ENCODE results near the gene B4GALNT1. TPM values are rescaled to one million over a fixed set of nuclear protein-coding genes. Genes with fewer than 3 reads are reported as not detected.
"Not testable (repeated sequence)": the region's sequence is repeated elsewhere in the genome, so short reads cannot be mapped to it uniquely, and the experiment has no call there.

The B4GALNT1 gene
- 1 to 10 TPM; 1.4 to 1.8 TPM for total RNA-seq

DNA sequence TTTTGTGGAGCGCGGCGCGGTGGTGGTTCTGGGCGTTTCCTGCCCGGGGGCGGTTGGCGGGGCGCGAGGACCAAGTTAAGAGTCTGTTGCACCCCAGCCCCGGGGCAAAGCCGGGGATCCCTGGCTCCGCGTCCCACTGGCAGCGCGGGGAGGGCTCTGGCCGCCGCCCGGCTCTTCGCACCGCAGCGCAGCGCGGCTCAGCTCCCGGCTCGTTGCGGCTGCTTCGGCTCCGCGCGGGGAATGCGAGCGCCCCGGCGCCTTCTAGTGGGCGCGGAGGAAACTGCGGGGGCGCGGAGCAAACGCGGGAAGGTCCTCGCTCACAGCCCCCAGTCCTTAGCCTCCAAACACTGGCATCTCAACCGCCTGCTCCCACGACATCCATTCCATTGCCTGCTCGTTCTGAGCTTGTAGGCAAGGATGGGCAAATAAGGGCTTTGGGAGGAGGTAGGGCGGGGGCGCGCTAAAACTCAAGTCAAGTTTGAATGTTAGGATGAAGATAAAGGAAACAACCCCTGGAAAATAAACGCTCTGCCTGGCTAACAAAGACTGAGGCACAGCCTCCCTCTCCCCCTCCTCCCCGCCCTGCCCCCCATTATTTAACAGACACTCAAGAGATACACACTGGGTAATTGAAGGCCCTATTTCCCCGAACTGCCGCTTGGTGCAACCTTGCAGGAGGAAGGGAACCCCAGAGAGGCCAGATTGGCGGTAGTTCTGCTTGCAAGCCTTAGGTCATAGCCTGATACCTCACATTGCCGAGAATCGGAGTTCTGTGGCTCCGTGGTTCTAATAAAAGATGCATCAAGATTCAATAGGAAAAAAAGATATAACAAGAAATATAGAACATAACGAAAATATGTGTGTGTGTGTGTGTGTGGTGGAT, at the start of gene B4GALNT1:
B4GALNT1 (minus strand) TSS at position 244 of the 883 bp plus-strand sequence. CDS start 1,069 bp downstream, outside the sequence.
- intact Hi-C loops (cut with micrococcal nuclease), result loop anchor here (1.0 to 5.0 kb wide), 8 partner anchors 12 to 264 kb away; partner anchors contain the start of genes ARHGEF25 and GLI1
- Mint-ChIP-seq H3K4me1 (ENCODE audit: low read depth) (peaks cover 8% of the 10 kb centered on the region), H3K9me3 (no peaks in the 10 kb centered on the region), H3K36me3 (ENCODE audit: low read depth) (no peaks in the 10 kb centered on the region), H3K4me3 (peak within 1 kb of the TSS; percentile 73), H3K27ac (no peak within 1 kb of the TSS), H3K27me3 (ENCODE audit: low read depth) (peaks cover 49% of the 10 kb centered on the region)
- CTCF ChIA-PET, result interaction anchor here (0.6 to 3.5 kb wide), 17 partner anchors 12 to 280 kb away, joined by 3 to 37 read pairs (median 3); no protein-coding TSS in a partner anchor
- peak; percentile 65 for DNase-seq

DNA sequence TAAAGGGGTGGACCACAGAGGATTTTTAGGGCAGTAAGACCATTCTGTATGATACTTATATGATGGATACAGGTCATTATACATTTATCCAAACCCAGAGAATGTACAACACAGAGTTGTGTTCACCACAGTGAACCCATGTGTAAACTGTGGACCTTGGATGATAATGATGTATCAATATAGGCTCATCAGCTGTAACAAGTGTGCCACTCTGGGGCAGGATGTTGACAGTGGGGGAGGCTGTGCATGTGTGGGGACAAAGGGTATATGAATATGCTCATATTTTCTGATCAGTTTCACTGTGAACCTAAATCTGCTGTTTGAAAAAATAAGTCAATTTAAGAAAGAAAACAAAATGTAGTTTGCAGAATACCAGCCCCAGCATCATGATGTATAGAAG, 46.7 kb upstream of the B4GALNT1 start:
- CTCF ChIA-PET, result no interaction called here
- Mint-ChIP-seq H3K4me3 (no peak overlapping the region), H3K27ac (no peak overlapping the region), H3K9me3 (peaks cover 4% of the 10 kb centered on the region), H3K36me3 (ENCODE audit: low read depth) (no peaks in the 10 kb centered on the region), H3K27me3 (ENCODE audit: low read depth) (no peaks in the 10 kb centered on the region), H3K4me1 (ENCODE audit: low read depth) (no peaks in the 10 kb centered on the region)
- DNase-seq, result no peak
- intact Hi-C loops (cut with micrococcal nuclease), result no loop called here

DNA sequence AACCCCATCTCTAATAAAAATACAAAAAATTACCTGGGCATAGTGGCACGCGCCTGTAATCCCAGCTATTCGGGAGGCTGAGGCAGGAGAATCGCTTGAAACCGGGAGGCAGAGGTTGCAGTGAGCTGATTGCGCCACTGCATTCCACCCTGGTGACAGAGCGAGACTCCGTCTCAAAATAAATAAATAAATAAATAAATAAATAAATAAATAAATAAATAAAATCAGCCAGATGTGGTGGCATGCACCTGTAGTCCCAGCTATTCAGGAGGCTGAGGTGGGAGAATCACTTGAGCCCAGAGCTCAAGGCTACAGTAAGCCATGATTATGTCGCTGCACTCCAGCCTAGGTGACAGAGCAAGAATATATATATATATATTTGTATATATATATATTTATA, 44.9 kb upstream of the B4GALNT1 start:
- CTCF ChIA-PET; H3K4me1 Mint-ChIP-seq (ENCODE audit: low read depth); intact Hi-C loops (cut with micrococcal nuclease); DNase-seq; H3K4me3 Mint-ChIP-seq; H3K27me3 Mint-ChIP-seq (ENCODE audit: low read depth); H3K27ac Mint-ChIP-seq; H3K9me3 Mint-ChIP-seq; H3K36me3 Mint-ChIP-seq (ENCODE audit: low read depth): not testable (repeated sequence)

DNA sequence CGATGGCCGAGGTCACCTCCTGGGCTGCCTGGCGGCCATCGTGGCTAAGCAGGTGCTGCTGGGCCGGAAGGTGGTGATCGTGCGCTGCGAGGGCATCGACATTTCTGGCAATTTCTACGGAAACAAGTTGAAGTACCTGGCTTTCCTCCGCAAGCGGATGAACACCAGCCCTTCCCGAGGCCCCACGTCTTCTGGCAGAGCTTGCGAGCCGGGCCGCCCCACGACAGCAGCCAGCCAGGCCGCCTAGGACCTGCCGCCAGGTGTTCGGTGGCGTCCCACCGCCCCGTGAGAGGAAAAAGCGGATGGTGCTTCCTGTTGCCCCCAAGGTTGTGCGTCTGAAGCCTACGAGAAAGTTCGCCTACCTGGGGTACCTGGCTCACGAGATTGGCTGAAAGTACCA, 41.7 kb upstream of the B4GALNT1 start:
- intact Hi-C loops (cut with micrococcal nuclease), result no loop called here
- Mint-ChIP-seq H3K36me3 (ENCODE audit: low read depth) (no peaks in the 10 kb centered on the region), H3K27me3 (ENCODE audit: low read depth) (peaks cover 2% of the 10 kb centered on the region), H3K27ac (no peak overlapping the region), H3K4me1 (ENCODE audit: low read depth) (no peaks in the 10 kb centered on the region), H3K9me3 (no peaks in the 10 kb centered on the region), H3K4me3 (no peak overlapping the region)
- CTCF ChIA-PET, result interaction anchor here (0.7 to 2.1 kb wide), 2 partner anchors 18 to 131 kb away, joined by 3 to 5 read pairs; partner anchors contain the start of gene OS9
- DNase-seq, result no peak

DNA sequence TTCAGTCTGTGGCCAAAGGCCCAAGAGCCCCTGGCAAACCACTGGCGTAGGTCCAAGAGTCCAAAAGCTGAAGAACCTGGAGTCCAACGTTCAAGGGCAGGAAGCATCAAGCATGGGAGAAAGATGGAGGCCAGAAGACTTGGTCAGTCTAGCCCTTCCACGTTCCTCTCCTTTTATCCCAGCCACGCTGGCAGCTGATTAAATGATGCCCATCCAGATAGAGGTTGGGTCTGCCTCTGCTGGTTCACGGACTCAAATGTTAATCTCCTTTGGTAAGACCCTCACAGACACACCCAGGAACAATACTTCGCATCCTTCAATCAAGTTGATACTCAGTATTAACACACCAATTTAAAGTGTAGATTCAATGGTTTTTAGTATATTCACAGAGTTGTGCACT, 39.8 kb upstream of the B4GALNT1 start:
- no peak overlapping the region for H3K27ac Mint-ChIP-seq
- CTCF ChIA-PET, result interaction anchor here (0.7 to 1.3 kb wide), 2 partner anchors 90 to 252 kb away, joined by 3 to 4 read pairs; no protein-coding TSS in a partner anchor
- intact Hi-C loops (cut with micrococcal nuclease), result no loop called here
- no peak overlapping the region for H3K4me3 Mint-ChIP-seq
- H3K4me1 Mint-ChIP-seq (ENCODE audit: low read depth), result no peaks in the 10 kb centered on the region
- H3K27me3 Mint-ChIP-seq (ENCODE audit: low read depth), result peaks cover 2% of the 10 kb centered on the region
- H3K36me3 Mint-ChIP-seq (ENCODE audit: low read depth), result no peaks in the 10 kb centered on the region
- H3K9me3 Mint-ChIP-seq, result no peaks in the 10 kb centered on the region
- no peak for DNase-seq

DNA sequence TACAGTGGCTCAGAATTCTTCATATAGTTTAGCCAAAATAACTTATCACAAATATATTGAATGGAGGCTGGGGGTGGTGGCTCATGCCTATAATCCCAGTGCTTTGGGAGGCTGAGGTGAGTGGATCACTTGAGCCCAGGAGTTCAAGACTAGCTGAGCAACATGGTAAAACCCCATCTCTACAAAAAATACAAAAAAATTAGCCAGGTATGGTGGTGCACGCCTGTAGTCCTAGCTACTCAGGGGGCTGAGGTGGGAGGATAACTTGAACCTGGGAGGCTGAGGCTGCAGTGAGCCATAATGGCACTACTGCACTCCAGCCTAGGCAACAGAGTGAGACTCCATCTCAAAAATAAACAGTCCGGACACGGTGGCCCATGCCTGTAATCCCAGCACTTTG, 38.8 kb upstream of the B4GALNT1 start:
- DNase-seq; H3K4me3 Mint-ChIP-seq; H3K27ac Mint-ChIP-seq; H3K36me3 Mint-ChIP-seq (ENCODE audit: low read depth); intact Hi-C loops (cut with micrococcal nuclease); H3K4me1 Mint-ChIP-seq (ENCODE audit: low read depth); H3K27me3 Mint-ChIP-seq (ENCODE audit: low read depth); H3K9me3 Mint-ChIP-seq: not testable (repeated sequence)
- CTCF ChIA-PET, result interaction anchor here (1.4 kb wide), 1 partner anchor 16 kb away, joined by 3 read pairs; no protein-coding TSS in a partner anchor

DNA sequence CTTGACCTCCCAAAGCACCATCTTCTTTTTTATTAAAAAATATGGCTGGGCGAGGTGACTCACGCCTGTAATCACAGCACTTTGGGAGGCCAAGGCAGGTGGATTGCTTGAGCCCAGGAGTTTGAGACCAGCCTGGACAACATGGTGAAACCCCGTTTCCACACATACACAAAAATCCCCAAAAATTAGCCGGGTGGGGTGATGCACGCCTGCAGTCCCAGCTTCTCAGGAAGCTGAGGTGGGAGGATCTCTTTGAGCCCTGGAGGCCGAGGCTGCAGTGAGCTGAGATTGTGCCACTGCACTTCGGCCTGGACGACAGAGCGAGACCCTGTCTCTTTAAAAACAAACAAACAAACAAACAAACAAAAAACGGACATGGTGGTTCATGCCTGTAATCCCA, 36.7 kb upstream of the B4GALNT1 start:
- DNase-seq; intact Hi-C loops (cut with micrococcal nuclease); CTCF ChIA-PET; H3K4me1 Mint-ChIP-seq (ENCODE audit: low read depth); H3K27me3 Mint-ChIP-seq (ENCODE audit: low read depth); H3K9me3 Mint-ChIP-seq; H3K36me3 Mint-ChIP-seq (ENCODE audit: low read depth); H3K4me3 Mint-ChIP-seq; H3K27ac Mint-ChIP-seq: not testable (repeated sequence)

DNA sequence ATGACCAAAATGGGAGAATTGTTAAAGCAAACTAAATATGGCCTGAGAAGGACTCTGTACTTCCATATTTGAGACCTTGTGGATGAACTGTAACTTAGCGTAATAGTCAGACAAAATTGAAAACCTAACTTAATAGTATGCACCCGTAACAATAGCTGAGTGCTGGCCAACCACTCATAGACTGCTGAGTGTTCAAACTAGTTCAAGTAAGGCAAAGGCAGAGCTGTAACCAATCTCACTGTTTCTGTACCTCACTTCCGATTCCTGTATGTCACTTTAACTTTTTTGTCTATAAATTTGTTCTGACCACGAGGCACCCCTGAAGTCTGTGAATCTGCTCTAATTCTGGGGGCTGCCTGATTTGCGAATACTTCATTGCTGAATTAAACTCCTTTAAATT, 33.9 kb upstream of the B4GALNT1 start:
- CTCF ChIA-PET, result no interaction called here
- Mint-ChIP-seq H3K4me3 (no peak overlapping the region), H3K4me1 (ENCODE audit: low read depth) (no peaks in the 10 kb centered on the region), H3K36me3 (ENCODE audit: low read depth) (no peaks in the 10 kb centered on the region), H3K27ac (no peak overlapping the region), H3K9me3 (no peaks in the 10 kb centered on the region), H3K27me3 (ENCODE audit: low read depth) (peaks cover 2% of the 10 kb centered on the region)
- no peak for DNase-seq
- intact Hi-C loops (cut with micrococcal nuclease), result no loop called here

DNA sequence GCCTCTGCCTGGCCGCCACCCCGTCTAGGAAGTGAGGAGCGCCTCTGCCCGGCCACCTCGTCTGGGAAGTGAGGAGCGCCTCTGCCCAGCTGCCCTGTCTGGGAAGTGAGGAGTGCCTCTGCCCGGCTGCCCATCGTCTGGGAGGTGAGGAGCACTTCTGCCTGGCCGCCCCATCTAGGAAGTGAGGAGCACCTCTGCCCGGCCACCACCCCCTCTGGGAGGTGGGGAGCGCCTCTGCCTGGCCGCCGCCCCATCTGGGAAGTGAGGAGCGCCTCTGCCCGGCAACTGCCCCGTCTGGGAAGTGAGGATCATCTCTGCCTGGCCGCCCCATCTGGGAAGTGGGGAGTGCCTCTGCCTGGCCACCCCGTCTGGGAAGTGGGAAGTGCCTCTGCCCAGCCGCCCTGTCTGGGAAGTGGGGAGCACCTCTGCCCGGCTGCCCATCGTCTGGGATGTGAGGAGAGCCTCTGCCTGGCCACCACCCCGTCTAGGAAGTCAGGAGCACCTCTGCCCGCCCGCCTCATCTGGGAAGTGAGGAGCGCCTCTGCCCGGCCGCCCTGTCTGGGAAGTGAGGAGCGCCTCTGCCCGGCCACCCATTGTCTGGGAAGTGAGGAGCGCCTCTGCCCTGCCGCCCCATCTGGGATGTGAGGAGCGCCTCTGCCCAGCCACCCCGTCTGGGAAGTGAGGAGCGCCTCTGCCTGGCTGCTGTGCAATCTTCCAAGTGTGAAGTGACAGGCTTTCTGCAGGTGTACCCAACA, 32.2 kb upstream of the B4GALNT1 start:
- H3K4me3 Mint-ChIP-seq; H3K9me3 Mint-ChIP-seq; H3K27ac Mint-ChIP-seq; DNase-seq; H3K36me3 Mint-ChIP-seq (ENCODE audit: low read depth); H3K27me3 Mint-ChIP-seq (ENCODE audit: low read depth); intact Hi-C loops (cut with micrococcal nuclease); H3K4me1 Mint-ChIP-seq (ENCODE audit: low read depth); CTCF ChIA-PET: not testable (repeated sequence)

DNA sequence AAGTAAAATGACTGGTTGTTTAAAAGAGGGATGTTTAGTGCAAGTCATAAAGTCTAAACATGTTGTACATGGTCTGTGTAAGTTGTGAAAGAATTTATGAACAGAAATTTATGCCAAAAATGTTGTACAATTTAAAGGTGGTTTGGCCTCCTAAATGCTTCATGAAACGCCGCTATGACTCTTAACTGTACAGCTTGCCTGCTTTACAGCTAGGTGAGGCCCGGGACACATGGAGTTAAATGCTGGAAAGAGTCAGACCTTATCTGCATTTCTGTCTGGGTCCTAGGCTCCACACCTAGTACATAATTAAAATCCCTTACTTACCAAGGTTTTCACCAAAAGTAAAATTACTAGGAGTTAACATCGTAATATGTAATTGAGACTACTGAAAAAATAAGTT, 28.4 kb upstream of the B4GALNT1 start:
- H3K27me3 Mint-ChIP-seq (ENCODE audit: low read depth), result peaks cover 2% of the 10 kb centered on the region
- H3K9me3 Mint-ChIP-seq, result peaks cover 7% of the 10 kb centered on the region
- no peak overlapping the region for H3K4me3 Mint-ChIP-seq
- intact Hi-C loops (cut with micrococcal nuclease), result no loop called here
- no peak for DNase-seq
- H3K27ac Mint-ChIP-seq, result no peak overlapping the region
- CTCF ChIA-PET, result interaction anchor here (2.4 kb wide), 1 partner anchor 28 kb away, joined by 7 read pairs; the partner anchor contains the start of gene B4GALNT1
- H3K36me3 Mint-ChIP-seq (ENCODE audit: low read depth), result no peaks in the 10 kb centered on the region
- H3K4me1 Mint-ChIP-seq (ENCODE audit: low read depth), result no peaks in the 10 kb centered on the region

DNA sequence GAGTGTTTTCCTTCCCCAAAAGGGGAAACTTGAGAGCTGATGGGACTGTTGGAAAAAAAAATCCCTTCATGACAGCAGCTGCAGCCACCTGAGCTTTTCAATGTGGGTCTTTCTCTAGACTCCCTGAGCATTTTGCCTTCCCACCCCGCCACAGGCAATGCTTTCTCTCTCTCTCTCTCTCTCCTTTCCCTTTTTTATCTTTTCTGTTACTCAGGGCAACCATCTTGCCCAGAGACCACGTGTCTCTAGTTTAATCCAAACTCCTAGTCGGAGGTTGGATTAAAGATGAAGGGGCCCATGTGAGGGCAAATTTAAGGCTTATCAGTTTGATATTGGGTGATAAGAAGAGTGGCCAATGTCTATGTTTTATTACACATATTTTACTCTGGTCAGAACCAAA, 25.9 kb upstream of the B4GALNT1 start:
- CTCF ChIA-PET, result no interaction called here
- H3K9me3 Mint-ChIP-seq, result peaks cover 11% of the 10 kb centered on the region
- H3K27ac Mint-ChIP-seq, result no peak overlapping the region
- H3K36me3 Mint-ChIP-seq (ENCODE audit: low read depth), result peaks cover 1% of the 10 kb centered on the region
- intact Hi-C loops (cut with micrococcal nuclease), result no loop called here
- H3K4me1 Mint-ChIP-seq (ENCODE audit: low read depth), result no peaks in the 10 kb centered on the region
- H3K4me3 Mint-ChIP-seq, result no peak overlapping the region
- no peak for DNase-seq
- H3K27me3 Mint-ChIP-seq (ENCODE audit: low read depth), result peaks cover 2% of the 10 kb centered on the region

DNA sequence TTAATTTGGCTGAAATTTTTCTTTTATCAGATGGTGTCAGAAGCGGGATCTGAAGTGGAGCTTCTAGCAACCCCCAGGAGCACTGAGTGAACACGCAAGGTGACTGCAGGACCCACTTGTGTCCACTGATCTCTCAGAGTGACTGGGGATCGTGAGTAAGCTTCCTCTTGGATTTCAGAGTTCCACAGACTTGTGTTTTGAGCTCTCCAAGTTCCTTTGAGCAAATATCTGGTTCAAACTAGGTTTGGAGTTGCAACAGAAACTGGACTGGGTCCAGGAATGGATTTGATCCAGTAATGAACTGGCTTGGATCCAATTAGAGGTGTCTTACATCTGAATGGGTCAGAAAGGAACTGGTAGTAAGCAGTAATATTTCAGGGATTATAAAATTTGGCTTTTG, 24.7 kb upstream of the B4GALNT1 start:
- DNase-seq, result no peak
- no peak overlapping the region for H3K27ac Mint-ChIP-seq
- CTCF ChIA-PET, result interaction anchor here (3.0 kb wide), 1 partner anchor 24 kb away, joined by 12 read pairs; the partner anchor contains the start of gene B4GALNT1
- peaks cover 1% of the 10 kb centered on the region for H3K36me3 Mint-ChIP-seq (ENCODE audit: low read depth)
- peaks cover 2% of the 10 kb centered on the region for H3K27me3 Mint-ChIP-seq (ENCODE audit: low read depth)
- H3K4me1 Mint-ChIP-seq (ENCODE audit: low read depth), result no peaks in the 10 kb centered on the region
- no peak overlapping the region for H3K4me3 Mint-ChIP-seq
- H3K9me3 Mint-ChIP-seq, result peaks cover 13% of the 10 kb centered on the region
- intact Hi-C loops (cut with micrococcal nuclease), result no loop called here

Measured in activated naive CD4-positive, alpha-beta T cell treated with anti-CD3 and anti-CD28 coated beads for 36 hours (primary cell).